ENCODE measurements around the gene CAPN14.

CAPN14 gene

GRCh38 chr2:31197166-31197565, 20.1 kb downstream of the CAPN14 start:
- DNase-seq (ENCODE audit: low read depth): no peak
- TF ChIP-seq CTCF (conservative IDR thresholded peaks at IDR 0.05; ENCODE audit: low read length): no peak
- H3K4me3 ChIP-seq (ENCODE audit: low read length): no peak overlapping the region

DNA sequence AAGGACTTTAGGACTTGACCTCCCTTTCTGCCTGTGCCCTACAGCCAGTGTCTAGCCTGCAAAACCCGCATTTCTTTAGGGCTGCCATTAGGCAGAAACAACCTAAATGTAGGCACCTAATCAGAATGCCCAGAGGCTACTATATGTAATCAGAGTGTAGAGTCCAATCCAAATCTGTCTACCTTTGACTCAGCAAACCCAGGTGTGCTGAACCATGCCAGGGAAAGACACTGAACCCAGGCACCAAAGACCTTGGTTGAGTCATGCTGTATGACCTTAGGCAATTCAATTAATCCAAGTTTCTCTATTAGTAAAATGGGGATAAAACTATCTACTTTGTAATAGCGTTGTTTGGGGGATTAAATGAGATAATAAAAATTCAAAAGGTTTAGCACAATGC, 20.7 kb downstream of the CAPN14 start:
- DNase-seq (ENCODE audit: low read depth): no peak
- TF ChIP-seq CTCF (conservative IDR thresholded peaks at IDR 0.05; ENCODE audit: low read length): no peak
- H3K4me3 ChIP-seq (ENCODE audit: low read length): no peak overlapping the region

GRCh38 chr2:31193806-31194205, 23.5 kb downstream of the CAPN14 start:
- no peak overlapping the region for H3K4me3 ChIP-seq (ENCODE audit: low read length)
- no peak for DNase-seq (ENCODE audit: low read depth)
- no peak for TF ChIP-seq CTCF (conservative IDR thresholded peaks at IDR 0.05; ENCODE audit: low read length)

- no peak overlapping the region for H3K4me3 ChIP-seq (ENCODE audit: low read length)
- no peak for DNase-seq (ENCODE audit: low read depth)
- no peak for TF ChIP-seq CTCF (conservative IDR thresholded peaks at IDR 0.05; ENCODE audit: low read length)
These were observed 24.4 kb downstream of the CAPN14 start for GRCh38 chr2:31192851-31193392.

- no peak for TF ChIP-seq CTCF (conservative IDR thresholded peaks at IDR 0.05; ENCODE audit: low read length)
- DNase-seq (ENCODE audit: low read depth): no peak
- H3K4me3 ChIP-seq (ENCODE audit: low read length): no peak overlapping the region
These were observed 24.9 kb downstream of the CAPN14 start for GRCh38 chr2:31192396-31192795.

DNA sequence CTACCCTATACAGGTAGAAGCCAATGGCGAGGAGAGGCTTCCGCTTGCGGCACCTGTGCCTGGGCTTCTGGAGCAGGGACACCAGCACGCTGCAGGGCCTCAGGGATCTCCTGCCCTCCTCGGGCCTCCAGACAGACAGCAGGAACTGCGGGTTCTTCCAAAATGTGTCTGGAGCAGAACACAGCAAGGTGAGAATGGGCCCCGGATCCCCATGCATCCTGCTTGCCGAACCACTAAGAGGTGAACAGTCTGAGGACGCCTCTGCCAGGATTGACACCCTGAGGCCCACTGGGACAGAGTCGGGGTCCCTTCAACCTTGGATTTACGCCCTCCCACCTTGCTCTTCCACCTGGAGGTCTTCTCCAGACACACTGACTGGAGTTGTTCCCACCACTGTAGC, 25.4 kb downstream of the CAPN14 start:
- no peak for TF ChIP-seq CTCF (conservative IDR thresholded peaks at IDR 0.05; ENCODE audit: low read length)
- DNase-seq (ENCODE audit: low read depth): no peak
- no peak overlapping the region for H3K4me3 ChIP-seq (ENCODE audit: low read length)

- no peak for DNase-seq (ENCODE audit: low read depth)
- no peak overlapping the region for H3K4me3 ChIP-seq (ENCODE audit: low read length)
- TF ChIP-seq CTCF (conservative IDR thresholded peaks at IDR 0.05; ENCODE audit: low read length): no peak
These were observed 27.1 kb downstream of the CAPN14 start for GRCh38 chr2:31190188-31190587.
